GM12801 (cell line): Measurements from ENCODE around the gene CCDC12.

Experiments
- TF ChIP-seq, protein P1 (sequence below): IDR thresholded peaks from one replicate; pipeline ENCODE4 v1.5.1; 2011; ENCODE audit warnings: control low read depth; ENCODE audit not compliant: insufficient read length; ENCODE audit errors: extremely low read depth

Gene CCDC12

DNA sequence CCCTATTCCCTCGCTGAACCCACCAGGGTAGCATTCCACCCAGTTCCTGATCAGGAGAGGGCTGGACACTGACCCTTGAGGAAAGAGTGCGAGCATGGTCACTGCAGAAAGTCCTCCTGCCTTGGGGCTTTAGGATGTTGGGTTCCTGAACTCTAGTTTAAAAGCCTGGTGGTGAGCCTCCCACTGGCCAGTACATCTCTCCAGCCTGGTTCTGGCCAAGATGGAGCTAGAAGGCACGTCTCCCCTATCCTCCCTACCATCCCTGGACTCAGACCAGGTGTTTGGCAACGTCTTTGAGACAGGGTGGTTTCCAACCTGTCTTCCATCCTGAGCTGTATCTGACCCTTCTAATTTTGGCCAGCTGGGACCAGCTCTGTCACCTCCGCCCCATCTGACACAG, 34.4 kb upstream of the CCDC12 start:
- TF ChIP-seq, protein P1, sequence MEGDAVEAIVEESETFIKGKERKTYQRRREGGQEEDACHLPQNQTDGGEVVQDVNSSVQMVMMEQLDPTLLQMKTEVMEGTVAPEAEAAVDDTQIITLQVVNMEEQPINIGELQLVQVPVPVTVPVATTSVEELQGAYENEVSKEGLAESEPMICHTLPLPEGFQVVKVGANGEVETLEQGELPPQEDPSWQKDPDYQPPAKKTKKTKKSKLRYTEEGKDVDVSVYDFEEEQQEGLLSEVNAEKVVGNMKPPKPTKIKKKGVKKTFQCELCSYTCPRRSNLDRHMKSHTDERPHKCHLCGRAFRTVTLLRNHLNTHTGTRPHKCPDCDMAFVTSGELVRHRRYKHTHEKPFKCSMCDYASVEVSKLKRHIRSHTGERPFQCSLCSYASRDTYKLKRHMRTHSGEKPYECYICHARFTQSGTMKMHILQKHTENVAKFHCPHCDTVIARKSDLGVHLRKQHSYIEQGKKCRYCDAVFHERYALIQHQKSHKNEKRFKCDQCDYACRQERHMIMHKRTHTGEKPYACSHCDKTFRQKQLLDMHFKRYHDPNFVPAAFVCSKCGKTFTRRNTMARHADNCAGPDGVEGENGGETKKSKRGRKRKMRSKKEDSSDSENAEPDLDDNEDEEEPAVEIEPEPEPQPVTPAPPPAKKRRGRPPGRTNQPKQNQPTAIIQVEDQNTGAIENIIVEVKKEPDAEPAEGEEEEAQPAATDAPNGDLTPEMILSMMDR, result no peak

DNA sequence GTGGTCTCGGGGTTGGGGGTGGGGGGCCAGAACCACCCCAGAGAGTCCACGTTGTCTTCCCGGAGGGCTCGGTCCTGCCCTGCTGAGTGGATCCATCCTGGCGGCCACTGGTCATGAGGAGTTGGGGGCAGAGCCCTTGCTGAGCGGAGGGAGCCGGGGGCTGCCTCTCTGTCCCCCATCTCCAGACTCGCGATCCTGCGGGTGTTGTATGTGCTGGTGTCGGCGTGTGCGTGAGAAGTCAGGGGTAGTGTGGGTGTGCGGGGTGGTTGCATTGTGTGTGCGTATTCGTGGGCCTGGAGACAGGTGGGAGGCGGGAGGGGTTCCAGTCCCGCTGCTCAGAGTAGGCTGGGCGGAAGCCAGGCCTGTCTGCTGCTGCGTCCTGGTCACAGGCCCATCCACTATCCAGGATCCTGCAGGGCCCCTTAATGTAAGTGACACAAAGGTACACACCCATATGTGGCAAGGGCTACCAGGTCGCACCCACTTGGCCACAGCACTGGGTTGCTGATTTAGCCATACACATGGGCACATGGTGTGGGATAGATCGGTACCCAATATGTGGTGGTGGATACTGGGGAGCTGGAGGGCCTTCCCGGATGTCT, 33.7 kb upstream of the CCDC12 start:
- TF ChIP-seq, protein P1, result no peak

DNA sequence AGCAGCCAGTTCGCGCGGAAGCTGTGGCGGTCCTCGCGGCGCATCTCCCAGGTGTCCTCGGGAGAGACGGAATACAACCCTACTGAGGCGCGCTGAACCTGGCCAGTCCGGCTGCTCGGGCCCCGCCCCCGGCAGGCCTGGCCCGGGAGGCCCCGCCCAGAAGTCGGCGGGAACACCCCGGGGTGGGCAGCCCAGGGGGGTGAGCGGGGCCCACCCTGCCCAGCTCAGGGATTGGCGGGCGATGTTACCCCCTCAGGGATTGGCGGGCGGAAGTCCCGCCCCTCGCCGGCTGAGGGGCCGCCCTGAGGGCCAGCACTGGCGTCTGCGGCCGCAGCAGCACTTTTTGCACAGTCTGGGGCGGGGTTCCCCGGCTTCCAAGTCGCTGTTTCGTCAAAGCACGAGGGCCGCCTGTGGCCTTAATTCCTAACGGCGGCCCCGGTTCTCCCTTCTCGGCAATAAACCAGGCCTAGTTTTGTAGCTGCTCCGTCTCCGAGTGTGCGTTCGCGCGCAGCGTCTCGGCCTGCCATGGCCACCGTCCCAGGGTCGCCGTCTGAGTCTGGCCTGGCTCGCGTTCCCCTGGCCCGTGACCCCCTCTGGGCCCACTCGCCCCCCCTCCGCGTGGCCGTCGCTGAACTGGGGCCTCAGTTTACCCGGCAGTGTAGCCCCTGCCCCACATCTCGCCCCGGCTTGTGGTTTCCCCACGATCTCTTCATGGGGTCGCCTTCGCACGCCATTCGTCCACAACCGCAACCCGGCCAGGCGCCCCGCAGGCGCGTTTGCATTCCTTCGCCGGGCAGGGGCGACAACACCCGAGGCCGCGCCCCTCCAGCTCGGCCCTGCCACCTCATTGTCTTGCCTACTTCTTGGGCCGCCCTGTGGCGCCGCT, 32.9 kb upstream of the CCDC12 start:
- TF ChIP-seq, protein P1, result no peak

DNA sequence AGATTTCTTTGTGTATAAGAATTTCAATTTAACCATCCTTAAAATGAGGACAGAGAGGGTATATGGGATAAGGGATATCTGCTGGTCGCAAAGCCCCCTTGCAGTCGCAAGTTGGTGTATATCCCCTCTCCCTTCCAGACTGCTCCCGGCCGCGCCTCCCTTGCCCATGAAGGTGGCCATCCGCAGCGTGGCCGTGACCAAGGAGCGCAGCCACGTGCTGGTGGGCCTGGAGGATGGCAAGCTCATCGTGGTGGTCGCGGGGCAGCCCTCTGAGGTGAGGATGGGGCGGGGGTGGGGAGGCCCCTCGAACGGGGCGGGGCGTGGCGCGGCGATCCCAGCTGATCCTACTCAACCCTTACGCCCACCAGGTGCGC, 32.3 kb upstream of the CCDC12 start:
- TF ChIP-seq, protein P1, result no peak

DNA sequence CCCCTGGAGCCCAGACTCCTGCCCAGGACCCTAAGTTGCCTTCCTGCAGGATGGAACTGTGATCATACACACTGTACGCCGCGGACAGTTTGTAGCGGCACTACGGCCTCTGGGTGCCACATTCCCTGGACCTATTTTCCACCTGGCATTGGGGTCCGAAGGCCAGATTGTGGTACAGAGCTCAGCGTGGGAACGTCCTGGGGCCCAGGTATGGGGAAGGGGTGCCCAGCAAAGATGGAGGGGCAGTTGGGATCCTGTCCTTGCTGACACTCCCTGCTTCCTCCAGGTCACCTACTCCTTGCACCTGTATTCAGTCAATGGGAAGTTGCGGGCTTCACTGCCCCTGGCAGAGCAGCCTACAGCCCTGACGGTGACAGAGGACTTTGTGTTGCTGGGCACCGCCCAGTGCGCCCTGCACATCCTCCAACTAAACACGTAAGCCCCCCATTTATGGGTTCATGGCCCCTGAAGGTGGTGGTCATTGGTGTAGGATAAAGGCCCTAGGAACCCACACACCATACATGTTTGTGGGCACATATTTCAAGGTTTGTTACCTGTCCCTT, 31.8 kb upstream of the CCDC12 start:
- TF ChIP-seq, protein P1, result no peak

DNA sequence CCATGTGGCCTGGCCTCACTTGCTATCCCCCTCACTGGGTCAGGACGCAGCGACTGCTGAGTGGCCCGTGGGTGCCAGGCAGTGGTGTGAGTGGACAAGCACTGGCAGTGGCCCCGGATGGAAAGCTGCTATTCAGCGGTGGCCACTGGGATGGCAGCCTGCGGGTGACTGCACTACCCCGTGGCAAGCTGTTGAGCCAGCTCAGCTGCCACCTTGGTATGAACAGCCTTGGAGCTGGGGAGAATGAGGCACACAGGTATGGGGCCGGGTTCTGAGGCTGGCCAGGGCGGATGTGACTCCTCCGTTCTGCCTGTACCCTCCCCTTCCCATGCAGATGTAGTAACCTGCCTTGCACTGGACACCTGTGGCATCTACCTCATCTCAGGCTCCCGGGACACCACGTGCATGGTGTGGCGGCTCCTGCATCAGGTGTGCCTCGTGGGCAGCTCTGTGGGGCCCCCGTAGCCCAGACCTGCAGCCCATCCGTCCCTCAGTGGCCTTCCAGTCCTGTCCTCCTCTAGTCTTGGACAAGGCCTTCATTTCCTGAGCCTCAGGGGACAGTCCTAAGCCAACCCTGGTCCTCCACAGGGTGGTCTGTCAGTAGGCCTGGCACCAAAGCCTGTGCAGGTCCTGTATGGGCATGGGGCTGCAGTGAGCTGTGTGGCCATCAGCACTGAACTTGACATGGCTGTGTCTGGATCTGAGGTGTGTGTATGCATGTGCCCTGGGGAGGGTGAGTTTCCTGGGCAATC, 31.1 kb upstream of the CCDC12 start:
- TF ChIP-seq, protein P1, result no peak

DNA sequence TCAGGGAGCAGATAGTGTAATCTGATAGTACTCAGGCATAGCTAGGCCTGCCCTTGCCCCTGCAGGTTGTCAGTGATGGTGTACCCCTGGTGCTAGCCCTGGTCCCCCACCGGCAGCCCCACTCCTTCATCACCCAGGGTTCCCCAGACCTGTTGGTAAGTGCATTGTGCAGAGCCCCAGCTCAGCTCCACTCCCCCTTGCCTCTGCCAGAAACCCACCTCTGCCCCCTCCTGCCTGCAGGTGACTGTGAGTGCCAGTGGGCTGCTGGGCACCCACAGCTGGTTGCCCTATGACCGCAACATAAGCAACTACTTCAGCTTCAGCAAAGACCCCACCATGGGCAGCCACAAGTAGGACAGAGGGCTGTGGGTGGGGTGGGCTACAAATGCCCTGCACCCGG, 30.5 kb upstream of the CCDC12 start:
- TF ChIP-seq, protein P1, result no peak
